ENCODE results near the gene SLC4A1. TPM values are rescaled to one million over a fixed set of nuclear protein-coding genes. Genes with fewer than 3 reads are reported as not detected.

The SLC4A1 gene
- total RNA-seq, 4 donors from 2014 or later: 0.11 to 0.20 TPM; not detected in 2

DNA sequence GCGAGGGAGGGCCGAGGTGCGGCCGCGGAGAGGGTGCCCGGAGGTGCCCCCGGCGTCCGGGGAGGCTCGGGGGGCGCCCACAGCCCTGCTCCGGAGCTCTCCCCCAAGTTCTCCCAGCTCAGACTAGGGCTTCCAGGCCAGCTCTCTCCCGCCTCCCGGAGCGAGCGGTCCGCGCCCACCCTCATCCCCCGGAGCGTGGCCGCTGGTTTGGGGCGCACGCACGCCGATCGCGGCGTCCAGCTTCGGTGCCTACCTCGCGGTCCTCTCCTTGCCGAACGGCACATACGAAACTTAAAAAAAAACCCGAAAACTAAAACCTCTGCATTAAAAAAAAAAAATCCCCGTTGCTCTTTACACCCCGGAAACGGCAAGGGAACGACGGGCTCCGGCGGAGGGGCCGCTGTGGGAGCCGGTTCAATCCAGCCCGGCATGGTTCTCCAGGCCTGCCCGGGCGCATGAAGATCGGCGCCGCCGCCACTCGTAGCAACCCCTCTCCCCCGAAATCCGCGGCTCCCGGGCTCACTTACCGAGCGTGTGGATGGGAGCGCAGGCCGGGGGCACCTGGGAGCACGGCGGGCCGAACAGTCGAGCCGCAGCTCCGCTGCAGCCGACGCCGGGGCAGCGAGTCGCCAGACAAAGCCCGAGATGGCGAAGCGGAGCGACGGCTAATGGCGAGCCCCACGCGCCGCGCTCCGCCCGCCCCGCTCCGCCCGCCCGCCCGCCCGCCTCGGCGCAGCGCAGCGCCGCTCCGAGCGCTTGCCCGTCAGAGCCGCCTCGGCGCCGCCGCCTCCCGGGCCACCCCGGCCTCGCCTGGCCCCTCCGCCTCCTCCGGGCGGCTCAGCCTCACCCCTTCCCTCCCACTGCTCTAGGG is 47.5 kb downstream of the SLC4A1 start:
- no peak for DNase-seq
- peak overlapping the region; percentile 95 to 100 (median 98) for H3K27ac ChIP-seq
- no peaks in the 10 kb centered on the region for H3K9me3 ChIP-seq
- peaks cover 42 to 46% of the 10 kb centered on the region in 2 donors for H3K4me1 ChIP-seq
- TF ChIP-seq, protein P1, sequence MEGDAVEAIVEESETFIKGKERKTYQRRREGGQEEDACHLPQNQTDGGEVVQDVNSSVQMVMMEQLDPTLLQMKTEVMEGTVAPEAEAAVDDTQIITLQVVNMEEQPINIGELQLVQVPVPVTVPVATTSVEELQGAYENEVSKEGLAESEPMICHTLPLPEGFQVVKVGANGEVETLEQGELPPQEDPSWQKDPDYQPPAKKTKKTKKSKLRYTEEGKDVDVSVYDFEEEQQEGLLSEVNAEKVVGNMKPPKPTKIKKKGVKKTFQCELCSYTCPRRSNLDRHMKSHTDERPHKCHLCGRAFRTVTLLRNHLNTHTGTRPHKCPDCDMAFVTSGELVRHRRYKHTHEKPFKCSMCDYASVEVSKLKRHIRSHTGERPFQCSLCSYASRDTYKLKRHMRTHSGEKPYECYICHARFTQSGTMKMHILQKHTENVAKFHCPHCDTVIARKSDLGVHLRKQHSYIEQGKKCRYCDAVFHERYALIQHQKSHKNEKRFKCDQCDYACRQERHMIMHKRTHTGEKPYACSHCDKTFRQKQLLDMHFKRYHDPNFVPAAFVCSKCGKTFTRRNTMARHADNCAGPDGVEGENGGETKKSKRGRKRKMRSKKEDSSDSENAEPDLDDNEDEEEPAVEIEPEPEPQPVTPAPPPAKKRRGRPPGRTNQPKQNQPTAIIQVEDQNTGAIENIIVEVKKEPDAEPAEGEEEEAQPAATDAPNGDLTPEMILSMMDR (IDR thresholded peaks at IDR 0.05 in 4 of 5, conservative IDR thresholded peaks at IDR 0.05 in 1 of 5): no peak
- TF ChIP-seq POLR2A (IDR thresholded peaks at IDR 0.05): peak in 1 of 2 donors; percentile 7
- in situ Hi-C loops (cut with MboI; ENCODE audit: low sequenced_read_pairs in 4 of 4) (loop anchor here in 3 of 4 donors (5.0 to 25.0 kb wide), 2 partner anchors 102 to 292 kb away; partner anchors contain the start of genes GPATCH8 (in 3 of the 3) and SLC25A39 (in 1 of the 3)), intact Hi-C loops (cut with DNase I; ENCODE audit: low total_unique reads) (loop anchor here (1.0 to 5.0 kb wide), 2 partner anchors 105 to 282 kb away; partner anchors contain the start of gene GPATCH8)
- peaks cover 0 to 10% of the 10 kb centered on the region in 2 donors for H3K36me3 ChIP-seq
- ATAC-seq: peak; percentile 13 to 24
- peak overlapping the region; percentile 74 to 93 (median 86) for H3K4me3 ChIP-seq
- H3K27me3 ChIP-seq: no peaks in the 10 kb centered on the region

DNA sequence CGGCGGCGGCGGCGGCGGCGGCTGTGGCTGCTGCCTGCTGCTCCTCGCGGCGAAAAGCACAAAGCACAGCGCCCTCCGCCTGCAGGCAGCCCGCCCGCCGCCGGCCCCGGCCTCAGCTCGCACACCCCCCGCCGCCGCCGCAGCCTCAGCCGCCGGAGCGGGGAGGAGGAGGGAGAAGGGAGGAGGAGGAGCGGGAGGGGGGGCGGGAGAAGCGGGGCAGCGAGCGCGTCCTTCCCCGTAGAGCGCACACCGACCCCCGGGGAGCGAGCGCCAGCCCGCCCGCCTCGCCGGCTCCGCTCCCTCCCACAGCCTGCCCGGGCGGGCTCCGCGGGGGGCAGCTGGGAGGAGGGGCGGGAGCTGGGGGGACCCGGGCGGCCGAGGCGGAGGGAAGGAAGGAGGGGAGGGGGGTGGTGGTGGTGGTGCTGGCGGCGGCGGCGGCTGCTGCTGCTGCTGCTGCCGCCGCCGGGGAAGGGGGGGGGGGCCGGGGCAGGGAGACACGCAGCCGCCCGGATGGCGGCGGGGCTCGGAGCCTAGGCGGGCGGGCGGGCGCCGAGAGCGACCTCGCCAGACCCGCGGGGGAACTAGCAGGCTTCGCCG is 48.2 kb downstream of the SLC4A1 start, which contains the start of gene UBTF:
TSS of gene UBTF (minus strand) at position 60 of the 597 bp plus-strand sequence. CDS start 1,446 bp downstream, outside the sequence.
- peaks cover 43 to 51% of the 10 kb centered on the region in 2 donors for H3K4me1 ChIP-seq

DNA sequence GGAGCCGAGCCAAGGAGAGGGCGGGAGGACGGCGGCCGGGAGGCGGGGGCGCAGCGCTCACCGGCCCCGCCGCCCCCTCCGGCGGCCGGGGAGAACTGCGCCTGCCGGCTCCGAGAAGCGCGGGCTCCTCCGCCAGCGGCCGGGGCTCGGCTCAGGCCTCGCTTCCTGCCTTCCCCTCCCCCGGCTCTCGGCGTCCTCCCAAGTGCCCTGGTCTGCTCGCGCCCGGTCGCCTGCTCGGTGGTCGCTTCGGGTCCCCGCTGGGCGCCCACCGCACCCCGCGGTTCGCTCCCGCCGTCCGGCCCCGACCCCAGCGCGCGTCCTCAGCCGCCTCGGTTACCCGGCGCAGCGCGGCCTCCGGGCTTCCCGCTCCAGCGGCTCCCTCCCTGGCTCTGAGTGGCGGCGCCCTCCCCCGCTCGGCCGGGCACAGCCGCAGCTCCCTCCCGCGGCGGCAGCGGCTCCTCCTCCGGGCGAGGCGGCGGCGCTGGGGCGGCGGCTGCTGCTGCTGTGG is 48.8 kb downstream of the SLC4A1 start:
- Histone ChIP-seq H3K27ac (peak overlapping the region; percentile 95 to 100 (median 98)), H3K4me1 (peaks cover 43 to 55% of the 10 kb centered on the region in 2 donors)
- peak; percentile 56 to 74 for TF ChIP-seq POLR2A (IDR thresholded peaks at IDR 0.05)
- TF ChIP-seq, protein P1 (IDR thresholded peaks at IDR 0.05 in 4 of 5, conservative IDR thresholded peaks at IDR 0.05 in 1 of 5): peak; percentile 47 to 92 (median 88)

More for the DNA sequence above, 48.2 kb downstream of the SLC4A1 start, which contains the start of gene UBTF:
- ATAC-seq (peak; percentile 15 to 22), DNase-seq (peak; percentile 43 to 66)
- H3K27me3 ChIP-seq: no peaks in the 10 kb centered on the region
- TF ChIP-seq, protein P1 (IDR thresholded peaks at IDR 0.05 in 4 of 5, conservative IDR thresholded peaks at IDR 0.05 in 1 of 5): no peak
- no peak for TF ChIP-seq POLR2A (IDR thresholded peaks at IDR 0.05)
- in situ Hi-C loops (cut with MboI; ENCODE audit: low sequenced_read_pairs in 4 of 4): loop anchor here in 3 of 4 donors (5.0 to 25.0 kb wide), 2 partner anchors 103 to 293 kb away; partner anchors contain the start of genes GPATCH8 (in 3 of the 3) and SLC25A39 (in 1 of the 3)
- H3K36me3 ChIP-seq: peaks cover 0 to 18% of the 10 kb centered on the region in 2 donors
- intact Hi-C loops (cut with DNase I; ENCODE audit: low total_unique reads): loop anchor here (5.0 kb wide), 1 partner anchor 283 kb away; the partner anchor contains the start of gene GPATCH8
- H3K9me3 ChIP-seq: no peaks in the 10 kb centered on the region
- H3K4me3 ChIP-seq: peak within 1 kb of the TSS; percentile 74 to 93 (median 86)
- peak within 1 kb of the TSS; percentile 95 to 100 (median 98) for H3K27ac ChIP-seq

More for the DNA sequence above, 48.8 kb downstream of the SLC4A1 start:
- peak overlapping the region; percentile 52 to 93 (median 82) for H3K4me3 ChIP-seq
- no peaks in the 10 kb centered on the region for H3K27me3 ChIP-seq
- DNase-seq (peak; percentile 41 to 62), ATAC-seq (peak; percentile 46 to 47)
- H3K36me3 ChIP-seq: peaks cover 0 to 23% of the 10 kb centered on the region in 2 donors
- no peaks in the 10 kb centered on the region for H3K9me3 ChIP-seq
- in situ Hi-C loops (cut with MboI; ENCODE audit: low sequenced_read_pairs in 4 of 4): loop anchor here in 3 of 4 donors (25.0 kb wide), 1 partner anchor 293 kb away; the partner anchor contains the start of gene GPATCH8 (in 3 of the 3)
- intact Hi-C loops (cut with DNase I; ENCODE audit: low total_unique reads): no loop called here
